Fibroblast of mammary gland (primary cell): Measurements from ENCODE around the gene TOP2B.

Experiments used
- DNase-seq: peaks from one replicate; pipeline ENCODE4 v3.0.0-alpha.2; 2010; ENCODE audit warnings: low read depth
- H3K4me3 ChIP-seq: 2 replicates; pipeline ENCODE4 v1.5.1; 2011; ENCODE audit warnings: low read depth, mild to moderate bottlenecking, low read length, moderate library complexity; ENCODE audit not compliant: control insufficient read depth
- TF ChIP-seq, protein P1 (sequence below): conservative IDR thresholded peaks from 2 replicates; pipeline ENCODE4 v1.5.1; 2011; ENCODE audit warnings: low read depth, low read length, inconsistent platforms; ENCODE audit not compliant: control insufficient read depth, insufficient read depth

The TOP2B gene

GRCh38 chr3:25586167-25586505, 78.6 kb downstream of the TOP2B start:
- DNase-seq: no peak
- TF ChIP-seq, protein P1, sequence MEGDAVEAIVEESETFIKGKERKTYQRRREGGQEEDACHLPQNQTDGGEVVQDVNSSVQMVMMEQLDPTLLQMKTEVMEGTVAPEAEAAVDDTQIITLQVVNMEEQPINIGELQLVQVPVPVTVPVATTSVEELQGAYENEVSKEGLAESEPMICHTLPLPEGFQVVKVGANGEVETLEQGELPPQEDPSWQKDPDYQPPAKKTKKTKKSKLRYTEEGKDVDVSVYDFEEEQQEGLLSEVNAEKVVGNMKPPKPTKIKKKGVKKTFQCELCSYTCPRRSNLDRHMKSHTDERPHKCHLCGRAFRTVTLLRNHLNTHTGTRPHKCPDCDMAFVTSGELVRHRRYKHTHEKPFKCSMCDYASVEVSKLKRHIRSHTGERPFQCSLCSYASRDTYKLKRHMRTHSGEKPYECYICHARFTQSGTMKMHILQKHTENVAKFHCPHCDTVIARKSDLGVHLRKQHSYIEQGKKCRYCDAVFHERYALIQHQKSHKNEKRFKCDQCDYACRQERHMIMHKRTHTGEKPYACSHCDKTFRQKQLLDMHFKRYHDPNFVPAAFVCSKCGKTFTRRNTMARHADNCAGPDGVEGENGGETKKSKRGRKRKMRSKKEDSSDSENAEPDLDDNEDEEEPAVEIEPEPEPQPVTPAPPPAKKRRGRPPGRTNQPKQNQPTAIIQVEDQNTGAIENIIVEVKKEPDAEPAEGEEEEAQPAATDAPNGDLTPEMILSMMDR: no peak
- no peak overlapping the region for H3K4me3 ChIP-seq

GRCh38 chr3:25585361-25586166, 79.1 kb downstream of the TOP2B start:
- TF ChIP-seq, protein P1: no peak
- H3K4me3 ChIP-seq: no peak overlapping the region
- DNase-seq: no peak

DNA sequence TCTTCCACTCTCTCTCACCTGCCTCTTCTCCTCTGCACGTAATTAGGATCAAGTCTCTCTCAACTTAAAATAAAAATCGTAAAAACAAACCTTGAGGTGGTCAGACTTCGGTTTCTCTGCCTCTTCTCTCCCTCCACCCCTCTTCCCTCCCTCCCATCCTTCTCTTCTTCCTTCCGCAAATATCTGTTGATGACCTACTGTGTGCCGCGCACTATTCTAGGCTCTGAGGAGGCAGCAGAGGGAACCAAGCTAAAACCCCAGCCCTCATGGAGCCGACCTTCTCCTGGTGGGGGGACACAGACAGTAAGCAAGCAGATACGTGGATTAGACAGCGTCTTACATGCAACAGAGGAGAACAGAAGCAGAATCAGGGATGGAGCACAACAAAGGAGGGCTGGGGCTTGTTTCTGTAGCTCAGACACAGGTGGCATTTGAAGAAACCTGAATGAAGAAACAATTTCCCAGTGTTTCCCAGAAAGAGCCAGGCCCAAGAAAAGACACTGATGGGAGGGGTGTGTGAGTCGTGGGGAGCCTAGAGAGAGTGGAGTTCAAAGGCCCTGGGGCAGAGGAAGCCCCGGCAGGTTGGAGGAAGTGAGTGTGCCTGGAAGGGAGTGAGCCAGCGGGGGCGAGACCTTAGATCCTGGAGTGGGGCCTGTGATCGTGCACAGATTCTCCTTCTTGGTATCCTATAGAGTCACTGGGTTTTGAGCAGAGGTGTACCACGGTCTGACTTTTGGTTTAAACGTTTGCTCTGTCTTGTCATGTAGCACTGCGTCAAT, 80.5 kb downstream of the TOP2B start:
- no peak for DNase-seq
- TF ChIP-seq, protein P1: no peak
- no peak overlapping the region for H3K4me3 ChIP-seq

GRCh38 chr3:25583343-25583742, 81.4 kb downstream of the TOP2B start:
- TF ChIP-seq, protein P1: no peak
- no peak for DNase-seq
- no peak overlapping the region for H3K4me3 ChIP-seq

DNA sequence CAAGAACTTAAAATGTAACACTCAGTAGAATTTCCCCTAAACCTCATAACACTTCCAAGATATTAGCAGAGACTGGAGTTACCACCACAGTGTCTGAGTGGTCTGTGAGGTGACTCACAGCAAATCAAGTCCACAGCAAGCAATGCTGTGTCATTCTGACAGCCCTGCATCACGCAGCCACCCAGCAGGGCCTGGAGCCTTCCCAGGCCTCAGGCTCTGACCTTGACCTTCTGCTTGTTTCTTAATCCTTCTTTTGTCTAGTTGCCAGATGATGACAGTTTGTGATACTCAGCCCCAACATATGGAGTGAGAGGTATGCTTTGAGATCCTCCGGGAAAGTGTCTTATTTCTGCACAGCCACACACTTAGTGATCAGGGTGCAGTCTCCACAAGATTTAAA, 82.5 kb downstream of the TOP2B start:
- peak; percentile 90 for DNase-seq
- TF ChIP-seq, protein P1: no peak
- H3K4me3 ChIP-seq: no peak overlapping the region

DNA sequence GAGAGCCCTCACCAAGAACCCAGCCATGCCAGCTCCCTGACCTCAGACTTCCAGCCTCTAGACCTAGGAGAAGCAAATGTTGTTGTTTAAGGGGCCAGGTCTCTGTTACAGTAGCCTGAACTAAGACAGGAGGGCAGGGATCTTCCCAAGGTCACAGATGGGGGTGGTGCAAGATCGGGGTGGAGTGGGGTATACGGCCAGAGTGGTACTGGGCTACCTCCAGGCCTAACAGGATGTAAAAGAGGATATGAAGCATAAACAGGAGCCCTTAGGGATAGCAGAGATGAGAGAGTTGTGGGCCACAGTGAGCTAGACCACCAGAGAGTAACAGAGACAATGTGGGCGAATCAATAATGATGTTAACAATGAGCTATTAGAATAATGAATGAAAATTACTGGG, 82.9 kb downstream of the TOP2B start:
- no peak overlapping the region for H3K4me3 ChIP-seq
- TF ChIP-seq, protein P1: no peak
- no peak for DNase-seq
